Measurements from ENCODE around the gene KCNH2. TPM values are rescaled to one million over a fixed set of nuclear protein-coding genes. Genes with fewer than 3 reads are reported as not detected.

KCNH2 gene
- total and polyA plus RNA-seq, 2 of the 13 experiments (the other 11 are each of a cell fraction or from before 2014, with no cell fraction given): 0.09 to 0.11 TPM

- no peak for TF ChIP-seq AFF4 (CRISPR knock-in tag; IDR thresholded peaks at IDR 0.05)
- TF ChIP-seq ZSCAN20 (CRISPR knock-in tag; IDR thresholded peaks at IDR 0.05; ENCODE audit: borderline replicate concordance): no peak
- no peak for TF ChIP-seq MLLT10 (CRISPR knock-in tag; IDR thresholded peaks at IDR 0.05)
- TF ChIP-seq ZFP1 (CRISPR knock-in tag; IDR thresholded peaks at IDR 0.05): 0 out of 2 replicates have a peak, but pooled peaks have one; percentile 28
- TF ChIP-seq ZBTB38 (CRISPR knock-in tag; IDR thresholded peaks at IDR 0.05): peak; percentile 5; the same call in 1 of the 2 replicates
- no peak for TF ChIP-seq PLRG1 (conservative IDR thresholded peaks at IDR 0.05)
- TF ChIP-seq KAT8 (CRISPR knock-in tag; IDR thresholded peaks at IDR 0.05): no peak
- TF ChIP-seq ZNF44 (CRISPR knock-in tag; IDR thresholded peaks at IDR 0.05): no peak
- no peak for TF ChIP-seq REPIN1 (CRISPR knock-in tag; IDR thresholded peaks at IDR 0.05; ENCODE audit: borderline replicate concordance, low read depth)
- no peak for TF ChIP-seq ZNF343 (CRISPR knock-in tag; IDR thresholded peaks at IDR 0.05)
- TF ChIP-seq HNRNPLL (IDR thresholded peaks at IDR 0.05; ENCODE audit: low read depth, low read length, poor library complexity, severe bottlenecking): peak; percentile 51
- TF ChIP-seq ZNF441 (CRISPR knock-in tag; IDR thresholded peaks at IDR 0.05; ENCODE audit: borderline replicate concordance): no peak
- TF ChIP-seq BATF2 (CRISPR knock-in tag; IDR thresholded peaks at IDR 0.05): no peak
- no peak for TF ChIP-seq HNF4G (IDR thresholded peaks at IDR 0.05; ENCODE audit: borderline replicate concordance, low read depth, low read length)
- TF ChIP-seq HNF4G (CRISPR knock-in tag; IDR thresholded peaks at IDR 0.05; ENCODE audit: borderline replicate concordance, low read depth): no peak
- no peak for TF ChIP-seq IKZF1 (IDR thresholded peaks at IDR 0.05)
- TF ChIP-seq KDM2A (CRISPR knock-in tag; IDR thresholded peaks at IDR 0.05; ENCODE audit: borderline replicate concordance, low read depth): peak; percentile 67
- no peak for TF ChIP-seq ETS1 (CRISPR knock-in tag; IDR thresholded peaks at IDR 0.05)
- TF ChIP-seq ZKSCAN8 (CRISPR knock-in tag; IDR thresholded peaks at IDR 0.05; ENCODE audit: borderline replicate concordance): no peak
- TF ChIP-seq ZBTB46 (CRISPR knock-in tag; IDR thresholded peaks at IDR 0.05; ENCODE audit: borderline replicate concordance): no peak
- 0 out of 2 replicates have a peak, but pooled peaks have one; percentile 43 for TF ChIP-seq HDAC1 (CRISPR knock-in tag; IDR thresholded peaks at IDR 0.05)
- TF ChIP-seq IRF1 (CRISPR knock-in tag; IDR thresholded peaks at IDR 0.05; ENCODE audit: low read depth): no peak
- no peak for TF ChIP-seq POLR2AphosphoS2 (IDR thresholded peaks at IDR 0.05; ENCODE audit: low read depth, low read length)
- 0 out of 2 replicates have a peak, but pooled peaks have one; percentile 26 for TF ChIP-seq MIER3 (CRISPR knock-in tag; IDR thresholded peaks at IDR 0.05; ENCODE audit: borderline replicate concordance)
These were observed 39.9 kb upstream of the KCNH2 start (continued) for GRCh38 chr7:151017953-151018420.

All from HepG2 (cell line).